GM19240 (cell line): ENCODE data around the gene HOXA3.

Source experiments
- DNase-seq: peaks from one replicate; pipeline ENCODE4 v3.0.0; 2011; ENCODE audit warnings: low spot score; ENCODE audit not compliant: insufficient read length

HOXA3 gene

DNA sequence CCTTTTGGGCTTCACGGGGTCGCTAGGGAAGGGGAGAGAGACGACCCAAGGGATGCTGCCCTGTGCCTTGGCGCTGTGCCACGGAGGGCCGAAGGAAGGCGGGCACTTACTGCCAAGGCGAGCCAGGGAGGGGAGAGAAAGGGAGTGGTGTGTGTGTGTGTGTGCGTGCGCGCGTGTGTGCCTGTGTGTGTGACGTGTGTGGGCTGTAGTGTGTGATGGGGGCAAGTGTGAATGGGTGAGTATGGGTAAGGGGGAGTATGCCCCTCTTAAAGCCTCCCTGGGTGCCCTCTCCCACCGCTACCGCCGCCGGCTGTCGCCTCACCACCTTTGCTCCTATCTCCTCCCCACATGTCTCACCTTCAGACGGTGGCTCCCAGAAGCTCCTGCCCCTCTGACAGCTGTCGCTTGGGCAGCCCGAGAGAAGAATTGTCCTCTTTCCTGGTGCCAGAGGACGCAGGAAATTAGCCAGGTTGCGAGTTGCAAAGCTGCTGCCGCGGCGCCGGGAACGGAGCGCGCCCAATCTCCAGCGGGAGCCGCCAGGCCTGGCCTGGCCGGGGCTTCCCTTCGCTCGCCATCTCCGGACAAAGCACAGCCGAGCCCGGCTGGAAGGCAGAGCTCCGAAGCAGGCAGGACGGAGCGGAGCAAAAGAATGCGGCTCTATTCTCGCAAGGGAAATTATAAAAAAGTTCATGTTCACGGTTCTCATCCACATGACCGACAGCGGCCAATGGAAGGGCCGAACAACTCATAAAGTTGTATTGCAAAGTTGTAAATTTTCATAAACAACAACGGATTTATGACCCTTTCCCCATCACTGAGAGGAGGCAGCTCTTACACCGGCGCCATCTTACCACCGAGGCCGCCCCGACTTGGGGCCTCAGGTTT, at the start of gene HOXA3:
Gene HOXA3, minus strand, starts transcription at position 653 of the 885 bp plus-strand sequence. CDS start 41,943 bp downstream, outside the sequence.
- DNase-seq, result no peak

DNA sequence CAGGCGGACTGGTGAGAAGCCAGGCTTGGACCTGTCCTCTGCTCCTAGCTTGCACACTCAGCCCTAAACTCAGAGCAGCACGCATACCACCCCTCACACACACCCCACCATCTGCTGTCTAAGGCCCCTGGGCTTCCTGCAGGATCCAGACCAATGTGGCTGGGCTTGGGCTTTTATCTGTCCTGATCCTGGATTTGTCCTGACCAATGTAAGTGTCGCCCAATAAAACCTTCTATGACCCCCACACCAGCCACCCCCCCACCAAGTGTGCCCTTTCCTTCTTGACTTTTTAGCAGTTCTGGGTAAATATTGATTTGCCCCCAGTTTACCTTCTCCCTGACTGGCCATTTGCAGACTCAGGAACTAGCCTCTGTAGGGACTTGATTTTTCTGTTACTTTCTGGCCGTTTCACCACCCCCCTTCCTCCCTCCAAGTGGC, 49.2 kb upstream of the HOXA3 start:
- no peak for DNase-seq

DNA sequence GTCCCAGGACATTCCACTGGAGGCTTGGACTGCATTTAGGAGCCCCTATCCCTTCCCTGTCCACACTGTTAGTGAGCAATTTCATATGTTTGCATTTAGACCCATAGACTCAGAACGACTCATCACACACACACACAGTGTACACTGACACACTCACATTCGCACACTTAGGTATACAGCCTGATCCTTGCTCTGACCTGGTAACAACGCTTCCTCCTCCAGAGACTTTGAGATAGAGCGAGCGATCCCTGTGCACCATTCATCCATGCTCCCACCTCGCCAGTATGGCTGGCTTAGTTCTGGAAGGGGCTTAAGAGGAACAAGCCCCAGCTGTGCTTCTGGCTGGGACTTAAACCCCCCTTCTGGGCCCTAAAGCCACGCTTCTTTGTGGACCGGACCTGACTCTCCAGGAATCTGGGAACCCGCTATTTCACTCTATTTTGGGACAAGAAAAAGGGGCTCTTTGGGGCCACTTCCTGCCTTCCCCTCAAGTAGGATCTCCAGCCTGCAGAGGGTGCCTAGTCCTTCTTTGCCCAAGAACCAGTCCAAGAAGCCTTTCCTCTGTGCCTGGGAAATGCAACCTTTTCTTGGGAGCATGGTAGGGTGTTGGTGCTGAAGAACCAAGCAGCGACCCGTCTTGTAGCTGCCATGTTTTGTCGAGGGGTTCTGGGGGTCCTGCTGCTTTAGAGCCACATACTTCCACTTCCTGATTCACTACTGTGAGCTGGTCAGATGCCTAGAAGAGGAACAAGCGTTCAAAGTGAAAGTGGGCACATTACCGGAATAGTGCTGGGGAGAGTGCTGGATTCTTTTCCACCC, 48.6 kb upstream of the HOXA3 start:
- DNase-seq, result no peak

DNA sequence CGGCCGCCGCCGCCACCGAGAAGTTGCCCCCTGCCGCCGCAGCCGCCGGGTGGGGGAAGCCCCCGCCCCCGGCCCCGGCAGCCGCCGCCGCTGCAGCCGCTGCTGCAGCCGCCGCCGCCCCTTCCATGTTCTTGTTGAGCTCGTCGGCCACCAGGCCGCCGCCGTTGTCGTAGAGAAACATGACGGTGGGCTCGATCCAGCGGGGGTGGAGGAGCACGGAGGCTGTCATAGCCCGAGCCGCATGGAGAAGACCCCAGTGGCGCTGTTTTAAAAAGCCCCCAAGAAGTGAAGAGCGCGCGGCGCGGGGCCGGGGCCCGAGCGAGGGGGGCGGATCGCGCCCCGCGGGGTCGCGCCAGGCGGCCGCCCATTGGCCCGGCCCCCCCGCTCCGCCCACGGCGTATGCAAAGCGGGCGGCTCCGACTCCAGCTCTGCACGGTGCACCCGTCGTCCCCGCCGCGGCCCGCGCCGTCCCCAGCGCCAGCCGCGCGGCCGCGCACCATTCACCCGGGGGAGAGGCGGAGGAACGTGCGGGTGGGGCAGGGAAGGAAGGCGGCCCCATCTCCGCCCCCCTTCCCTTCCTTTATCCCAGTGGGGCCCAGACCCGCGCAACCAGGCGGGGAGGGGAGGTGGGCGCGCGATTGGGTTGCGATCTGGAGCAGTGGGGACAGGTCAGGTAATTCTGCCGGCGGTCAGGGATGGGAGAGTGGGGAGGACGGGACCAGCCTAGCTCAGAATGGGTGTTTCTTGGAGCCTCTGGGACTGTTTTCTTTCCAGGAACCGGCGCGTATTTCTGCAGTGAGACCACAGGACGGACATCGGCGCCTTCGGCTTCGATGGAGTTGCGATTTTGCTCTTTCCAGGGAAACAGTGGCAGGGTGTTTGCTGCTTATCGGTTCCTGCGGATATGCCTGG, 47.7 kb upstream of the HOXA3 start, which contains the start of gene HOXA13:
Gene HOXA13, minus strand, starts transcription at position 243 of the 912 bp plus-strand sequence. Its CDS starts 14 bp downstream, at position 229.
- DNase-seq, result no peak

DNA sequence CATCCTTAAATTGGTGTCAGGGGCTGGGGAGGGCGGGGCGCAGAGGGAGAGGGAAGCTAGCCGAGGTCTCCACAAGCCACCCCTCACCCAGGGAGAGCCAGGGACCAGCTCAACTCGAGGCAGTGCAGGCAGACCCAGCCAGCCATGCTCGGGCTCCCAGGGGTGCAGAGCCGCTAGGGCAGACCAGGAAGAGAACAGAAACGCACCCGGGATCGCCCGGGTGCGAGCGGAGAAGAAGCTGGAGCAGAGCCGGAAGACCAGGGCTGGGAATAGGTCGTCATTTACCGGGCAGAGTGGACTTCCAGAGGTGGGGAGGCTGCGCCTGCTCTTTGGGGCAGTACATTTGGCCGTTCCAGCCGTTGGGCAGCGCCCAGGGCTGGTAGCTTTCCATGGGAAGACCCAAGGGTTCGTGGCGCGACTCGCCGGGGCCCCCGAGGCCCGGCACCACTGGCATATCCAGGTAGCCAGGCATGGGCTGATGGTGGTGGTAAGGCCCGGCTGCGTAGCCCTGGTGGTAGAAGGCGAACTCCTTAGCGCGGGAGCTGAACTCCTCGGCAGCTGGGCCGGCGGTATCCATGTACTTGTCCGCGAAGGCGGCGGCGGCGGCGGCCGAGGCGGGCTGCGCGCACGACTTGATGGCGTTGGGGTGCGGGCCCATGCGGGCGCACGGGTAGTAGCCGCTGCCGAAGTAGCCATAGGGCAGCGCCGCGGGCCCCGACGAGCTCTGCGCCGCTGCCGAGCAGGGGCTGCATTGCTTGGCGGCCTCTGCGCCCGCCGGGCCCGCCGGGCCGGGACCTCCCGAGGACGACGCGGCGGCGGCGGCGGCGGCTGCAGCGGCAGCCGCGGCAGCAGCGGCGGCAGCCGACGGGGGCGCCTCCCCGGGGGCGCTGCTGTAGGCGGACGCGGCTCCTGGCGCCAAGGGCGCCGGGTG, 46.8 kb upstream of the HOXA3 start:
- DNase-seq, result no peak

DNA sequence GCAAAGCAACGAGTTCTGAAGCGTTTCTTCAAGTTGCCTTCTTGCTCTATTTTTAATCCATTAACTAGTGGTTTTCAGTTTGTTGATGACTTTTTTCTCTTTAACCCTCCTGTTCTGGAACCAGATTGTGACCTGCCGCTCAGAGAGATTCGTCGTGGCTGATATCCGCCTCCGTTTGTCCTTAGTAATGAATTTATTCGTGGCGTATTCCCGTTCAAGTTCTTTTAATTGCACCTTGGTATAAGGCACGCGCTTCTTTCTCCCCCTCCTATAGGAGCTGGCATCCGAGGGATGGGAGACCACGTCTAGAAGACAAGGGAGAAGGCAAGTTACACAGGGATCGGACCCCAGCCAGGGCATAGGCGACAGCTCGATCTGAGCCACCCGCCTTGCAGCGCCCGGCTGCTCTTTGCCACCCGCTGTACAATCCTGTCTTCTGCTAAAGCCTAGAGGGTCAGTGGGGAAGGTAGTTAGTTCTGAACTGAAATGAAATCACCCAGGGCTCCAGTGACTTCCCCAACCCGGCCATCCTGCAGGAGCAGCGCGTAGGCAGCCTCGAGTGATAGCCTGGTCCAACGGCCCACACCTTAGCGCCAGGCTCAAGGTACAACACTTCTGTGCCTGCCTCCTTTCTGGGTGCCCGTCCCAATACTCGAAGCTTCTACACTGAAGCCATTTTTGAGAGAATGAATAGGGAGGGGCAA, 45.9 kb upstream of the HOXA3 start:
- DNase-seq, result no peak

DNA sequence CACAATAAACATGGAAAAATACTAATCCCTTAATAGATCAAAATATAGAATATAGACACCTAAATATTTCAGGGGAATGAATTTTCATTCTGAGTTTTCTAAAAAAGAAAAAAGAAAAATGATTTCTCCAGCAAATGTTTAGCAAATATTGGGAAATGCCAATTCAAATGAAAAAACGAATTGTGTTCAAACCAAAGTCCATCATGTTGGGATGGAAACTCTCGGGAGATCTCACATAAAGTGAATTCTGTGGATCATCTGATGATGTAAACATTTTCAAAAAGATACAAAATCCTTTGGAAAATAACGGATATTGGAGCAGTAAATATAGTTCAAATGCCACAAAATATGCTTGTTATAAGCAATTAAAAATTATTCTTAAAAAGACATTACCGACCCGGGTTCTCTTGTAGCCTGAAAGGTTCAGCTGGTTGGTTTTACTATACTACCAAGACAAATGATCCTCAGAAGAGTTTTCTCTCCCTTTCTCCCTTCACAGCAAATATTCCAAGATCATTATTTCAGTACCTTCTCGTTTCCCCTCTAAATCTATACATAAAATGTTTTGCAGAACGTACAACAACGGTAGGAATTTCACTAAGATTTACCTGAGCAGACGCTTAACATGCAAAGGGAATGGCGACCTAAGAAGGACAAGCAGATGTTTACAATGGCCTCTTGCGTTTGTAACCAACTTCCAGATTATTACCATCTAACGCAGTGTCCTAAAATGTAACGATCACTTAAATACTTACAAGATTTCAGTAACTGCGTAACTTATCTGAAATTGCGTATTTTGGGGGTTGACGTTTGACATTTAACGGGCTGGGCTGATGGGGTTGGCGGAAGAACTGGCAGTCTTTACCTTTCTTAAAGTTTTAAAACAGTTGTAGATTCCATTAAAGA, 45.0 kb upstream of the HOXA3 start:
- DNase-seq, result no peak

DNA sequence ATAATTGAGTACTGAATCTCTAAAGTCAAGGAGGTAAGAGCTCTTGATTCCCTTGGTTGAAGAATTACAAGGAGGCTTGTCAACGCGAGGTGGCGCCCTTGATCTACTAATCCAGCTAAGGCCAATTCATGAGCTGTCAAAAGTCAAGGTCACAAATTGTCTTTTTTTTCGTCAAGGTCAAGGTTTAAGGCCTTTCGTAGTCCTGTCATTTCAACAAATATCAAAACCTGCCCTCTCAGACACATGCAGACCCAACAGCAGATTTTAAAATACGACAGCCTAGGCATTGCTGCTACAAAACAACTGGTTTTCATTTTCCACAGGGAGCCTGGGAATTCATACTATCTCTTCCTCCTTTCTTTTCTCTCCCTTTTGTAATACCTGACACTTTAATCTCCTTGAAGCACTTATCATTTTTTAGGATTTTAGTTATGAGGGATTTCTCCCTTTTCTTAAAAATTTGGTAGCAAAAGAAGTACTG, 43.9 kb upstream of the HOXA3 start:
- peak; percentile 77 for DNase-seq

DNA sequence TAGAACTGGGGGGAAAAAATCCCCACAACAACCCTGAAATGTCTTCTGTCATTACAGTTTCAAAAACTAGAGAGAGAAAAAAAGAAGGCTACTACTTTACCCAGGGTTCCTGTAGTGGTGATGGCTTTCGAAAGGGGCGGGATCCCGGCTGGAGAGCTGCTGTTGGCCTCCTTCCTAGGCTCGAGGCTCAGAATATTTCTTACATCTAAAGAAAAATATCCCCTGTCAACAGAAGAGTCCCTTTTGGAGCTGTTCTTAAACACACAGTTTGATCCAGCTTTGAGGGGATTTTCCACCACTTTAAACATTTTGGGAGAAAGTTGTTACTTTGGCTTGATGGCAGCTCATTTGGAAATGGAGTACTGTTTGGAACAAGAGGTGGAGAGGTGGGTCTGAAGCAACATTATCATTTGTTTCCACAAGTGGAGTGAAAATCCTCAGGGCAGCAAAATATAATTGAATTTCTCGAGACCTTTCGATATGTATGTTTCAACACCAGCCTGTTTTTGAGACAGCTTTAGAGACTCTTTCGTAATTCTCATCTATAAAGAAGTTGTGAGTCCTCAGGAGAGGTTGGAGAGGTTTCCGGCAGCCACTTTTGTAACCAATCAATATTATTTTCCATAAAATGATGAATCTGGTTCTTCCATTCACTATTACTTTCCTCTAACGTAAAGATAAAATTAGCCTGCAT, 42.5 kb upstream of the HOXA3 start:
- DNase-seq, result no peak

DNA sequence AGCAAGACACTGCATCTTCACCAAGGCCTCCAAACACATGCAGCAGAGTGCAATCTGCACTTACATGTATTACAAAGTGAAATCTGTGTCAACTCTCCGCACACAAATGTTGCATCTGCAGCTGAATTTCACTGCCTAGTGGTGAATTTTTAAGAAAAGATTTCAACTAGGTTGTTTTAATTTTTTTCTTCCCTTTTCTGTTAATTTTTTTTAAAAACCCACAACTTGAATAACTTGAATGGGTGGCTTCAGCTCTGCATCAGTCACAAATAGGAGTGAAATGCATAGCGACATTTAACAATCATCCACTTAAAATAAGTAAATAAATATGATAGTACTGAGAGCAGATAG, 41.6 kb upstream of the HOXA3 start:
- no peak for DNase-seq

DNA sequence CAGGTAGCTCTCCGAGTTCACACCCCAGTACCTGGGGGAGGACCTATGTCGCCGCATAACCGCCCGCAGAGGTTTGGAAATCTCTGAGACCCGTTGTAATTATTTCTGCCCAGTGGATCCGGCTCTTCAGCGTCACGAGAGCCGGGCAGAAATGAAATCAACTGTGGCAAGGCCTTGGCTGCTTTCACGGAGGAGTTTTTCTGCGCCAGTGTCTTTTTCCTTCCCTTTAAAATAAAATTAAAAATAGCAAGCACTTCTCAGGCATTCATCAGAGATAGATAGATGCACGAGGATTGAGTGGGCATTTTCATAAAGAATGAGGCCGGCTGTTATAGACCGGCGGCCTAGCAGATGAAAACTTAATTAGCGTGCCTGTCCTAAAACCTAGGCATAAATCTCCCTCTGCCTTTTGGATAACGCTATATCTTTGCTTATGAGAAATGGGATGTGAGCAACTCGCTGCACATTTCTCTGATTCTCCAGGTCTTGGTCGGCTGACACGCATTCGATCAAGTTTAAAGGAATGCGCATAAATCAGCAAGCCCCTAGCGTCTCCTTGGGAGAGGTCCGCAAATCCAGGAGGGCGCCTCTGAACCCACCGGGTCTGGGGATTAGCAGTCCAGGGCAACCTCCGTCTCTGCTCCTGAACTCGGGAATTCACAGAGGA, 41.1 kb upstream of the HOXA3 start:
- DNase-seq, result no peak

DNA sequence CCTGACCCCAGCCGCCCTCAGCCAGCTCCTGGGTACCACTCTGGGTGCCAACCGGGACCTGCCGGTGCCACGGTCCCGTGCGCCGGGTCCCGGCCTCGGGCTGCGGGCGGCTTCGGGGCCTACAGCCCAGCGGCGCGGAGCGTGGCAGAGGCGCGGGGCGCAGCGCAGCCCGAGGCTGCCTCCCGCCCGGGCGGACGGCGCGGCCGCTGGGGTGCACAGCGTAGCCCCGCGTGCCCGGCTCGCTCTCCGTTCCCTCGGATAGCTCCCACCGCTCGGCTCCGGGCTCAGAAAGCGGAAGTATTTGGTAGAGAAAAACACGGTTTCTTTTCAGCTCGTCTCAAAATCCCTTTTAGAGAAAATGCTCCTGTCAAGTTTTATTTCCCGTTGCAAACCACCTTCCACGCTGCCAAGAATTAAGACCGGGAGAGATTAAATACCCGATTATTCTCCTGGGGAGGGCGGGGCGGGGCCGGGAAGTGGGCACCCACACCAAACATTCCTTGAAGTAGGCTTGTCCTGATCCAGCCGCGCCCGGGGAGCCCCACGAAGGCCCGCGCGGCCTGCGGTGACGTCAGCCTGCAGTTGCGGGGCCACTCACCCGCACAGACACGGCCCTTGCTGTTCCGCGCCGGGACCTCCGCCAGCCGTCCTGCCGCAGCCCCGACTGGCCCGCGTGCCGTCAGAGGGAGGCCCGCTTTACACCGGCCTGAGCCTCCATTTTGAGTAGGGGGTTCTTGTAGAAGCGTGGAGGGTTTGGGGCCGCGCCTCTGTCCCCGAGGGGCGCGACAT, 40.4 kb upstream of the HOXA3 start:
- DNase-seq, result no peak

DNA sequence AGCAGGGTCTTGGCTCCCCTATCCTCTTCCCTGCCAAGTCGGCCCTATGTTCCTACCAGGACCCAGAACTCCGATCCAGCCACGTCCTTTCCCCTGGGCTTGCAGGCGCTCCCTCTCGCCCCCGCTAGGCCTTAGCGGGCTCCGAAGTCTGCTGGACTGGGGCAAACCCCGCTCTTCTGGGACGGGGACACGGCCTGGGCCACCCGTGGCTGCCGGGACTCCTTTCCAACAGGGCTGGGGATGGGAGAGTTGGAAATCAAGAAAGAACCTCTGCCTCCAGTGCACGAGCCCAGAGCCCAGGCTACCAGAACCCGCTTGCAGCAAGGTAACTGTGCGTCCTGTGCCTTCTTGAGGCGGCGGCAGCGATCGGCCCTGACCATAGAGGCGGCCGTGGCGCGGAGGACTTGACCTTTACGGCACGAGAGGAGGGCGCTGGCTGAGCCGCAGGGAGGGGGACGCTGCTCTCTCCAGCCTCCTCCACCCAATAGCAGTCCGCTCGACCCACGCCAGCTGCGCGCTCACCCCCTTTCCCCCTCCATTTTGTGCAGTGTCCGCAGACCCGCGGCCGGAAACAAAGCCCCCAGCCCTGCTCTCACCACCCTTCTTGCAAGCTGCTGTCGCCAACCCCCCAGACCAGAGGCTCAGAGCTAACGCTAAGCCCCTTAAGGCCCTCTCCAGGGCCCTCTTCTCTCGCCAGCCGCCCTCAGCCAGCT, 39.6 kb upstream of the HOXA3 start:
- DNase-seq, result no peak

DNA sequence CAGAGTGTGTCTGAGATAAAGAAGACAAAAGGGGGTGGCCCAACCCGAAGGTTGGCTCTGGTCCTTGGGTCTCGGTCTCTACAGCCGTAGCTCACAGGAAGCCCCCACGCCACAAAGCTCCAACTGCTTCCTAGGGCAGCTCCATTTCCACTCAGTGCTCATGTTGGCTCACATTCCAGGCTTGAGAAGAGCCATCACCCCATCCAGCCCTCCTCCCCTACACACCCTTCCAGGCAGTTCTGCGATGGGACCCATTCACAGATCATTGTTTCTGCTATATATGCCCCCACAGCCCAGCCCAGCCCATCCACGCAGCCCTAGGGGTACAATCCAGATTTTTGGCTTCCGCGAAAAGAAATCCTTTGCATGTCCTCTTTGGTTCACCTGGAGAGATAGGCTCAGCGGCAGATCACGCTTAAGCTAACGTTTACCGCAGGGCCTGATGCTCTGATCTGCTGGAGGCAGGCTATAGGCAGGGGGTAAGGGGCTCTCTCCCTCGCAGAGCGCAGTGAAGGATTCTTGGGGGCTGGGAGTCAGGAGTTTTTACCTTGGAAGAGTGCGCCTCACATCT, 38.9 kb upstream of the HOXA3 start:
- no peak for DNase-seq

DNA sequence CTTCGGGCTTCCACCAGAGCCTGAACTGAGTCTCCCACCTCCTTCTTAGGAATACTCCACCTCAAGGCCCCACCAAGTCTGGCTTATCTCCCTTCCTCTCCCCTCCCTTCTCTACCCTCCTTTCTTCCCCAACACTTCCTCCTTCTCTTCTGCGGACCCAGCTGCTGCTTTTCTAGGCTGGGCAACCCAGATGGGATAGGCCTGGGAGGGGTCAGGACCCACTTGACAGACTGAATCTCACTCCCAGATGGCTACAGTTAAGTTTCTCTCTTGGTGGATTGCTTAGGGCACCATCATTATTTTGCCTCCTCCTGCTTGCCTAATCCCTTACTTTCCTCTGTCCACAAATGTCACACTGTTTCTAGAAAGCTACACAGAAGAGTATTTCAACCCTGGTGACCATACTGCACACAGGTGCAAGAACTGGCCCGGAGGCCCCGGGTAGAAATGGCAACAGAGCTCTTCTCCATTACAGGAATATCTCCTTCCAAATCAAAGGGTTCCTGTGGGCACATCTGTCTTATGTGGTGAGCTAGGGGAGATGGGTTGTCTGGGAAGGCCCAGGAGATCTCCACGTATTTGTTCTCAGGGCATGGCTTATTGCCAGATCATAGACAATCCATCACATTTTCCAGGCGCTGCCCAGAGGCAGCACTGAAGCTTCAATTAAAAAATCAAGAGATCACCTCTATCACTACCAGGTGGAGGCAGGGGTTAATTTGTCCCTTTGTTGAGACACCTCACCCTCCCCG, 37.8 kb upstream of the HOXA3 start:
- DNase-seq, result no peak
